Fibroblast of the aortic adventitia (primary cell): ENCODE results near the gene DHX9. TPM values are rescaled to one million over a fixed set of nuclear protein-coding genes. Genes with fewer than 3 reads are reported as not detected.

Experiments
- DNase-seq: peaks from one replicate; pipeline ENCODE4 v3.0.0-alpha.2; 2010; ENCODE audit warnings: low read depth
- H3K4me3 ChIP-seq: 2 replicates; pipeline ENCODE4 v1.5.1; 2011; ENCODE audit warnings: low read depth, mild to moderate bottlenecking, control low read depth, low read length, moderate library complexity
- CTCF ChIP-seq: IDR thresholded peaks from 2 replicates; pipeline ENCODE4 v1.5.1; 2011; ENCODE audit warnings: mild to moderate bottlenecking, low read length, control low read depth, inconsistent platforms; ENCODE audit not compliant: insufficient read depth
- total RNA-seq: library from RNA; depleted of rRNA; stranded (reverse); fragments of >200 nt; gene quantifications from 2 replicates; pipeline ENCODE4 v1.2.3, GENCODE V29; 2012; ENCODE audit warnings: low replicate concordance

Gene DHX9
- total RNA-seq, 1 donor, result 153 TPM

- TF ChIP-seq CTCF, result no peak
- no peak overlapping the region for H3K4me3 ChIP-seq
- no peak for DNase-seq
Measured at GRCh38 chr1:182850319-182850718, 11.2 kb downstream of the DHX9 start.

GRCh38 chr1:182851825-182852224 is 12.7 kb downstream of the DHX9 start:
- TF ChIP-seq CTCF, result no peak
- no peak overlapping the region for H3K4me3 ChIP-seq
- no peak for DNase-seq

- peak; percentile 18 for DNase-seq
- TF ChIP-seq CTCF, result no peak
- no peak overlapping the region for H3K4me3 ChIP-seq
Measured at GRCh38 chr1:182855911-182856310, 16.8 kb downstream of the DHX9 start.

GRCh38 chr1:182857212-182857611 is 18.1 kb downstream of the DHX9 start:
- TF ChIP-seq CTCF, result no peak
- DNase-seq, result no peak
- H3K4me3 ChIP-seq, result no peak overlapping the region

- TF ChIP-seq CTCF, result no peak
- DNase-seq, result no peak
Measured at GRCh38 chr1:182860658-182861057, 21.5 kb downstream of the DHX9 start.

GRCh38 chr1:182861994-182862393 is 22.8 kb downstream of the DHX9 start:
- H3K4me3 ChIP-seq, result no peak overlapping the region
- peak; percentile 46 for DNase-seq
- TF ChIP-seq CTCF, result no peak

More at GRCh38 chr1:182860658-182861057, 21.5 kb downstream of the DHX9 start:
- no peak overlapping the region for H3K4me3 ChIP-seq

GRCh38 chr1:182862827-182863226 is 23.7 kb downstream of the DHX9 start:
- no peak overlapping the region for H3K4me3 ChIP-seq
- no peak for TF ChIP-seq CTCF
- no peak for DNase-seq
